Right lobe of liver (tissue), 6 donors: Measurements from ENCODE around the gene CCDC51. TPM values are rescaled to one million over a fixed set of nuclear protein-coding genes. Genes with fewer than 3 reads are reported as not detected.
A peak's percentile ranks its signal among the peaks of the same experiment; 100 is the strongest.

Experiments used
- ATAC-seq, 4 donors: fragments of 200-7000 bp; cut with Tn5 transposase; one replicate each; pipeline ENCODE4 v1.9.1; 2020; ENCODE audit warnings: mild to moderate bottlenecking in 4 of 4, moderate library complexity in 4 of 4
- DNase-seq, 3 donors: peaks; one replicate each; pipeline ENCODE4 v3.0.0-alpha.2; 2020
- H3K27ac ChIP-seq, 3 donors: fragments of 200-600 bp; one replicate each; pipeline ENCODE4 v1.8.0; 2022
- H3K27me3 ChIP-seq, 2 donors: fragments of 200-600 bp; one replicate each; pipeline ENCODE4 v1.8.0; 2022
- H3K36me3 ChIP-seq, 4 donors: fragments of 200-600 bp; sonication (generic) in 1 of 4; one replicate each; pipeline versions ENCODE4 v1.5.1 to v1.8.0; 2017 to 2022; ENCODE audit warnings: control low read depth in 1 of 4
- H3K4me1 ChIP-seq, 4 donors: fragments of 200-600 bp; sonication (generic) in 1 of 4; one replicate each; pipeline versions ENCODE4 v1.5.1 to v1.8.0; 2017 to 2022; ENCODE audit warnings: control low read depth in 1 of 4
- H3K4me3 ChIP-seq, 3 donors: fragments of 200-600 bp; one replicate each; pipeline ENCODE4 v1.8.0; 2022
- H3K9me3 ChIP-seq, 4 donors: fragments of 200-600 bp; sonication (generic) in 1 of 4; one replicate each; pipeline versions ENCODE4 v1.5.1 to v1.8.0; 2017 to 2022; ENCODE audit warnings: control low read depth in 1 of 4
- POLR2A ChIP-seq: fragments of 450-650 bp; IDR thresholded peaks from one replicate; pipeline ENCODE4 v1.6.1; 2017; ENCODE audit warnings: antibody characterized with exemption, mild to moderate bottlenecking
- WGBS: methylation state at CpG from one replicate; pipeline ENCODE4 v1.1.6; 2018; ENCODE audit warnings: low coverage, low lambda C conversion rate; ENCODE audit not compliant: insufficient coverage; ENCODE audit errors: missing lambda C conversion rate; 5-methylcytosine and 5-hydroxymethylcytosine counted together
- intact Hi-C, 2 donors: fragments of 100-400 bp; cut with DNase I; formaldehyde crosslinking; loops; one replicate each; pipeline versions ENCODE4 v1.11.2 to v1.14.1; 2022
- total RNA-seq, 6 experiments: library from RNA; depleted of rRNA in 2 of 6; stranded (reverse); fragments of >200 nt in 2 of 6; fragmentation: NEBNext Ultra II Directional in 3 of 6; extraction: Animal tissue kit (Norgen Biotek cat#: 25700) in 3 of 6; gene quantifications; one replicate each; pipeline versions ENCODE4 v1.1.0 to v1.2.4, GENCODE V29; 2016 to 2023
- TF ChIP-seq, protein P1 (sequence below), 4 donors: fragments of 200-600 bp in 3 of 4; fragments of 450-650 bp in 1 of 4; IDR thresholded peaks; one replicate each; pipeline versions ENCODE4 v1.5.1 to v1.8.0; 2016 to 2022; ENCODE audit warnings: antibody characterized with exemption in 4 of 4, mild to moderate bottlenecking in 2 of 4
- donor health status: DM: no; HTN: yes; CAD: no.
- donor health status: DM: no; HTN: no; CAD: no.
- donor health status: DM: no; HTN: no; CAD: no.
- donor health status: DM: no; HTN: yes; CAD: no.
- donor health status: DM: no; HTN: yes; CAD: no.

The CCDC51 gene
- total RNA-seq, 6 experiments from 2014 or later = 5.9 to 16.0 (median 8.1) TPM

DNA sequence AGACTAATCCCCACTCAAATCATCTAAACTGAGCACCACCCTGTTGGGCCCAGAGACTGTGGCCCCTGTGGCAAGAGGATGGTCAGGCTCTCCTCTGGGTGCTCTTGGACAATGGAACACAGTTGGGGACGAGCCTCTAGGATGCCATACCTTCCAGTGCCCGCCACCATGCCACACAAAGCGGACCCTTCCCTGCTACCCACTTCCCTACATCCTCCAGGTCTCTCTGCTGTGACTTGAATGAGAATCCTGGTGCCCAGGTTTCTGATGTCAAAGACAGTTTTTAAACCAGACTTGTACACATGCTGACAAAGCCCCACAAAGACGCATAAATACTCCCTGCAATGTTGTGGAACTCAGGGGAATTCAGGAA is 4.7 kb downstream of the CCDC51 start:
- DNase-seq = no peak
- H3K27ac ChIP-seq = no peak overlapping the region
- H3K36me3 ChIP-seq = peaks cover 0 to 14% (median 0%) of the 10 kb centered on the region in 4 donors
- H3K4me3 ChIP-seq = no peak overlapping the region
- H3K4me1 ChIP-seq = peaks cover 0 to 24% (median 9%) of the 10 kb centered on the region in 4 donors
- intact Hi-C loops = loop anchor here (5.0 kb wide), 2 partner anchors 38 to 163 kb away; no protein-coding TSS in a partner anchor
- WGBS = 83% methylated on average over 3 of the region's 4 CpGs
- no peak for ATAC-seq
- no peaks in the 10 kb centered on the region for H3K27me3 ChIP-seq
- no peaks in the 10 kb centered on the region for H3K9me3 ChIP-seq
- no peak for TF ChIP-seq POLR2A
- TF ChIP-seq, protein P1, sequence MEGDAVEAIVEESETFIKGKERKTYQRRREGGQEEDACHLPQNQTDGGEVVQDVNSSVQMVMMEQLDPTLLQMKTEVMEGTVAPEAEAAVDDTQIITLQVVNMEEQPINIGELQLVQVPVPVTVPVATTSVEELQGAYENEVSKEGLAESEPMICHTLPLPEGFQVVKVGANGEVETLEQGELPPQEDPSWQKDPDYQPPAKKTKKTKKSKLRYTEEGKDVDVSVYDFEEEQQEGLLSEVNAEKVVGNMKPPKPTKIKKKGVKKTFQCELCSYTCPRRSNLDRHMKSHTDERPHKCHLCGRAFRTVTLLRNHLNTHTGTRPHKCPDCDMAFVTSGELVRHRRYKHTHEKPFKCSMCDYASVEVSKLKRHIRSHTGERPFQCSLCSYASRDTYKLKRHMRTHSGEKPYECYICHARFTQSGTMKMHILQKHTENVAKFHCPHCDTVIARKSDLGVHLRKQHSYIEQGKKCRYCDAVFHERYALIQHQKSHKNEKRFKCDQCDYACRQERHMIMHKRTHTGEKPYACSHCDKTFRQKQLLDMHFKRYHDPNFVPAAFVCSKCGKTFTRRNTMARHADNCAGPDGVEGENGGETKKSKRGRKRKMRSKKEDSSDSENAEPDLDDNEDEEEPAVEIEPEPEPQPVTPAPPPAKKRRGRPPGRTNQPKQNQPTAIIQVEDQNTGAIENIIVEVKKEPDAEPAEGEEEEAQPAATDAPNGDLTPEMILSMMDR (IDR thresholded peaks at IDR 0.05) = no peak

DNA sequence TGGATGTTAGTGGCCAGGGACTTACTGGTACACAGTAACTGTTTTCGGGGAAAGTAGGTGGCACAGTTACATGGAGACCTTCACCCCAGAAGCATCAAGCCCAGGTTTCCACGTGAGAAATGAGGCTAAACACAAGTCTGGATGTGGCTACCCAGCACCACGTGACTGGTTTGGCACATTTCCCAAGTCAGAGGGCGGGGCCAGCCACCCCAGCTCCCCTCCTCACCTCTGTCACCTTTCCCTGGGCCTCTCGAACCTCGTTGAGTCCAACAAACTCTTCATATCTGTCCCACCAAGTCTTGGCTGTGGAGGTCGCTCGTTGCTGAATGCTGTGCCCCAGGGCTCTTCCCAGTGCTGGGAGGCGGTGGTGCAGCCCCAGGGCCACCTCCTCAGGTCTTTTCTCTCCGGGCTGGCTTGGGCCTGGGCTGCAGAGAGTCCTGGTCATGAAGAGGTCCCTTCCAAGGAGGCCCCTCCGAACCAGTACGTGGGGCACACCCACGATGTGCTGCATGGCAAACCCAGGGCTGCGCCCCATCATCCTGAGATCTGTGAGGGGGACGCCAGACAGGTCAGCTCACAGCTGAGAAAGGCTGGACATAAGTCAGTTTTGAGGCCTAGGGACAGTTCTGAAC is 5.2 kb downstream of the CCDC51 start:
- Histone ChIP-seq H3K4me3 (no peak overlapping the region), H3K27ac (no peak overlapping the region), H3K27me3 (no peaks in the 10 kb centered on the region), H3K4me1 (peaks cover 0 to 25% (median 11%) of the 10 kb centered on the region in 4 donors), H3K9me3 (no peaks in the 10 kb centered on the region), H3K36me3 (peaks cover 0 to 14% (median 0%) of the 10 kb centered on the region in 4 donors)
- intact Hi-C loops = loop anchor here (5.0 kb wide), 2 partner anchors 37 to 162 kb away; no protein-coding TSS in a partner anchor
- WGBS = 30% methylated on average over 8 of the region's 15 CpGs
- TF ChIP-seq POLR2A = no peak
- ATAC-seq (no peak), DNase-seq (peak in 1 of 3 donors; percentile 52)

DNA sequence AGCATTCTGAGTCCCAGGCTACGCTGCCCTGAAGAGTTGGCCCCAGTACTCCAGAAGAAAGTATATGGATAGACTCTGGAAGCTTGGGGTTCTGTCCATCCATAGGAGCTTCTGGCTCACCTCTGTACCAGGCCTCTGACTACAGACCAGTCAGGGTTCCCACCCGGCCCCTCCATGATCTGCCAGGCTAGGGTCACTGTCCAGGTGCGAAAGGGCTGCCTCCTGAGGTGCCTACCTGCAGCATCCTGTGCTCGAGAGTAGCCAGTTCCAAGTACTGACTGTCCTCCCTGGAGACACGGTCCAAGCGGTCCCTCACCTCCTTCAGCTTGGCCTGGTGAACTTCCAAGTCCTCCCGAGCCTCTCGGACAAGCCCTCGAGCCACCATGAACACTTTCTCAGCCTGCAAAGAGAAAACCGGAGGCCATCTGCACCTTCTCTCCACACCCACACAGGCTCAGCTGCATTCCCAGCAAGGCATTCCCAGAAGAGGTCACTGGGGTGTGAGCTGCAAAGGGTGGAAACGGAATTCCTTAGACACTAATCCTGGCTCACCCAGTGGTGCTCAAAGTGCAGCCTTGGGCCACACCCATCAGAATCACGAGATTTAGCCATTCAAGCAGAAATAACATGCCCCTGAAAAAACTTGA is 6.3 kb downstream of the CCDC51 start:
- peaks cover 0 to 21% (median 10%) of the 10 kb centered on the region in 4 donors for H3K4me1 ChIP-seq
- ATAC-seq (no peak), DNase-seq (no peak)
- H3K9me3 ChIP-seq = no peaks in the 10 kb centered on the region
- intact Hi-C loops = no loop called here
- TF ChIP-seq POLR2A = no peak
- TF ChIP-seq, protein P1 (IDR thresholded peaks at IDR 0.05) = no peak
- H3K27me3 ChIP-seq = no peaks in the 10 kb centered on the region
- no peak overlapping the region for H3K27ac ChIP-seq
- H3K4me3 ChIP-seq = no peak overlapping the region
- peaks cover 0 to 14% (median 0%) of the 10 kb centered on the region in 4 donors for H3K36me3 ChIP-seq
- 75% methylated on average over 7 of the region's 12 CpGs for WGBS

DNA sequence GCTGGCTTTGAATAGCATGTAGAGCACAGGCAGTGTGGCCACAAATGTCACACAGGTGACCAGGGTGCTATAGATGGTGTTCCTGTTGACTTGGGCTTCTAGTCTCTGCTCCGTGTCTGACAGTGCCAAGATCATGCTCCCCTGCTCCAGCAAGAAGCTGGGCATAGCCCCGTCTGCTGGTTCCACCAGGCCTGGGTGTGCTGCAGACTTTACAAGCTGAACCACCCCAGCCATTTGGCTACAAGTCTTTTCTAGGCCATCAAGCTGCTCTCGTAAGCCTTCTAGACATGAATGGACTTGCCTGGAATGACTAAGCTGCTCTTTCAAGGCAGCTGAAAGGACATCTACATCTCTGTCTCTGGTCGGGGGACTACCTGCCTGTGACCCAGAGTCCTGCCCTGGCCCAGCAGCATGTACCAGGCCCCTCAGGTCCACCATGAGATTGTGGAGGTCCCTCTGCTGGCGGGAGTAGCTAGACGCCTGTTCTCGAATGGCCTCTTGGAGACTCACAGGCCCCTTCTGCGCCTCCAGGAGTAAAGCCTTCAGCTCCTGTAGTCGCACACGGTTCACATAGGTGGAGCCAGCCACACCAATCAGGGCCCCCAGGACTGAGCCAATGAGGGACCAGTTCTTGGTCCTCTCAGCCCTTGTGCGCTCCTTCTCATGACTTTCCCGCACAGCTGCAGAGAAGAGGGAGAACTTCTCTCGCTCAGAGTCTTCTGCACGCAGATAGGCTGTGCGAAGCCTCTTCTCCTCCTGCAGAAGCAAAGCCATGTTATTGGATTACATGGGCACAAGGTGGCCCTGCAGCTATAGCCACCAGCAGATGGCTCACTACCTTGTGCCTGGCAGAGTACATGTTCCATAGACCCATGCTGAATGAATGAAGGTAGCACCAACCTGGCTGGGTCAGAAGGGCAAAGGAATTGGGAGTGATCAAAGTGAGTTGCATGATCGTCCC is 7.2 kb downstream of the CCDC51 start:
- Histone ChIP-seq H3K36me3 (peaks cover 0 to 14% (median 0%) of the 10 kb centered on the region in 4 donors), H3K27ac (no peak overlapping the region), H3K4me3 (no peak overlapping the region), H3K27me3 (no peaks in the 10 kb centered on the region), H3K4me1 (peaks cover 0 to 27% (median 13%) of the 10 kb centered on the region in 4 donors), H3K9me3 (no peaks in the 10 kb centered on the region)
- 89% methylated on average over 6 of the region's 16 CpGs for WGBS
- TF ChIP-seq, protein P1 (IDR thresholded peaks at IDR 0.05) = peak in 3 of 4 donors; percentile 23 to 34 (median 26)
- no peak for TF ChIP-seq POLR2A
- ATAC-seq = no peak
- intact Hi-C loops = no loop called here
- no peak for DNase-seq
